GM10266 (cell line): Measurements from ENCODE around the gene ENTREP1.

Source experiments
- DNase-seq: peaks from one replicate; pipeline ENCODE4 v3.0.0; 2012; ENCODE audit errors: extremely low spot score
- CTCF ChIP-seq: IDR thresholded peaks from 2 replicates; pipeline ENCODE4 v1.5.1; 2012; ENCODE audit warnings: mild to moderate bottlenecking, low read depth; ENCODE audit not compliant: control insufficient read depth, insufficient read depth; ENCODE audit errors: missing control alignments

ENTREP1 gene

GRCh38 chr9:69380301-69380700, 55.3 kb downstream of the ENTREP1 start:
- TF ChIP-seq CTCF: no peak

GRCh38 chr9:69380811-69381210, 55.8 kb downstream of the ENTREP1 start:
- DNase-seq: no peak
- TF ChIP-seq CTCF: no peak

More at GRCh38 chr9:69380301-69380700, 55.3 kb downstream of the ENTREP1 start:
- no peak for DNase-seq

- no peak for TF ChIP-seq CTCF
- DNase-seq: no peak
Measured at GRCh38 chr9:69382135-69382534, 57.1 kb downstream of the ENTREP1 start.

GRCh38 chr9:69385581-69386033, 60.6 kb downstream of the ENTREP1 start:
- DNase-seq: no peak
- no peak for TF ChIP-seq CTCF

- DNase-seq: no peak
- TF ChIP-seq CTCF: no peak
Measured at GRCh38 chr9:69386651-69387050, 61.6 kb downstream of the ENTREP1 start.

GRCh38 chr9:69388596-69388995, 63.6 kb downstream of the ENTREP1 start:
- no peak for TF ChIP-seq CTCF
- DNase-seq: no peak

- TF ChIP-seq CTCF: no peak
- DNase-seq: no peak
Measured at GRCh38 chr9:69389437-69389995, 64.5 kb downstream of the ENTREP1 start.
